Omental fat pad (tissue), 4 donors: ENCODE measurements around the gene INPP4A. TPM values are rescaled to one million over a fixed set of nuclear protein-coding genes. Genes with fewer than 3 reads are reported as not detected.

ENCODE experiments used
- ATAC-seq: fragments of 150-250 bp; one replicate; pipeline ENCODE4 v1.9.1; 2016; ENCODE audit warnings: mild to moderate bottlenecking, moderate library complexity; ENCODE audit not compliant: low FRiP score
- DNase-seq: peaks from one replicate; pipeline ENCODE4 v3.0.0-alpha.2; 2019; ENCODE audit warnings: low spot score
- total RNA-seq, 4 donors: library from RNA; depleted of rRNA; stranded (reverse); fragments of >200 nt; gene quantifications; one replicate each; pipeline ENCODE4 v1.1.0, GENCODE V29; 2016
- TF ChIP-seq, protein P1 (sequence below), 3 donors: fragments of 450-650 bp; IDR thresholded peaks; one replicate each; pipeline ENCODE4 v1.5.1; 2016 to 2017; ENCODE audit warnings: antibody characterized with exemption in 3 of 3, mild to moderate bottlenecking in 3 of 3, moderate library complexity in 2 of 3

Gene INPP4A
- total RNA-seq, 4 donors from 2014 or later, result 19.6 to 32.2 (median 28.0) TPM

DNA sequence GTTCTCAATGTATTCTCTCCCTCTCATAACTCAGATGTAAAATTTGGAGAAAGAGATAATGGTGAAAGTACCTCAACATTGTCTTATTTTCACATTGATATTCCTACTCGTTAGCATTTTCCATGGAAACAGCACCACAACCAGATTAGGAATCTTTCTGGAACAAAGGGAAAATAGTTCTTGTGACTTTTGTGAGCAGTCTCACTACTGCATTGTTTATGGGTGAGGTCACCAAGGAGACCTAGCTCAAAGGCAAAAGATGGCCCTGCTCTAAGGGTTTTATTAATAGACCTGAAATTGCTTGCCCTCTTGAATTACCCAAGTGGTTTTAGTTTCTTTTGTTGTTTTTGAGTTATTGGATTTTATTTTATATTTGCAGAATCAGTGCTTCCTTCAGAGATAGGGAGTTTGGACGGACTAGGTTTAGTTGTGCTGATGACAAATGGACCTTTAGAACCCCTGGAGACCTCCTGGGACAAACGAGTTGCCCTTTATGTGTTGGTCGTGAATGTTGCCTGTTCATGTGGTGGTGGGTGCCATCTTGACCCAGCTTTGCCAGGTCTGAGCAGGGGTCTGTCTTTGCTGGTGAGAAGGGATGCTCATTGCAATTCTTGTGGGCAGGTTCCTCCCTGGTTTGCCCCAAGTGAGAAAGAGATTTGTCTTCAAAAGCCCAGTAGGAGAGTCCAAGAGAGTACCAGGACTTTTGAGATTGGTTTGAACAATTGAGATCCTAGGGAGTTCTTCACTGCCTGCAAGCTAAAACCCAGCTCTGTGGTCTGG is 58.1 kb downstream of the INPP4A start:
- no peak for DNase-seq
- TF ChIP-seq, protein P1, sequence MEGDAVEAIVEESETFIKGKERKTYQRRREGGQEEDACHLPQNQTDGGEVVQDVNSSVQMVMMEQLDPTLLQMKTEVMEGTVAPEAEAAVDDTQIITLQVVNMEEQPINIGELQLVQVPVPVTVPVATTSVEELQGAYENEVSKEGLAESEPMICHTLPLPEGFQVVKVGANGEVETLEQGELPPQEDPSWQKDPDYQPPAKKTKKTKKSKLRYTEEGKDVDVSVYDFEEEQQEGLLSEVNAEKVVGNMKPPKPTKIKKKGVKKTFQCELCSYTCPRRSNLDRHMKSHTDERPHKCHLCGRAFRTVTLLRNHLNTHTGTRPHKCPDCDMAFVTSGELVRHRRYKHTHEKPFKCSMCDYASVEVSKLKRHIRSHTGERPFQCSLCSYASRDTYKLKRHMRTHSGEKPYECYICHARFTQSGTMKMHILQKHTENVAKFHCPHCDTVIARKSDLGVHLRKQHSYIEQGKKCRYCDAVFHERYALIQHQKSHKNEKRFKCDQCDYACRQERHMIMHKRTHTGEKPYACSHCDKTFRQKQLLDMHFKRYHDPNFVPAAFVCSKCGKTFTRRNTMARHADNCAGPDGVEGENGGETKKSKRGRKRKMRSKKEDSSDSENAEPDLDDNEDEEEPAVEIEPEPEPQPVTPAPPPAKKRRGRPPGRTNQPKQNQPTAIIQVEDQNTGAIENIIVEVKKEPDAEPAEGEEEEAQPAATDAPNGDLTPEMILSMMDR (IDR thresholded peaks at IDR 0.05), result no peak
- no peak for ATAC-seq

DNA sequence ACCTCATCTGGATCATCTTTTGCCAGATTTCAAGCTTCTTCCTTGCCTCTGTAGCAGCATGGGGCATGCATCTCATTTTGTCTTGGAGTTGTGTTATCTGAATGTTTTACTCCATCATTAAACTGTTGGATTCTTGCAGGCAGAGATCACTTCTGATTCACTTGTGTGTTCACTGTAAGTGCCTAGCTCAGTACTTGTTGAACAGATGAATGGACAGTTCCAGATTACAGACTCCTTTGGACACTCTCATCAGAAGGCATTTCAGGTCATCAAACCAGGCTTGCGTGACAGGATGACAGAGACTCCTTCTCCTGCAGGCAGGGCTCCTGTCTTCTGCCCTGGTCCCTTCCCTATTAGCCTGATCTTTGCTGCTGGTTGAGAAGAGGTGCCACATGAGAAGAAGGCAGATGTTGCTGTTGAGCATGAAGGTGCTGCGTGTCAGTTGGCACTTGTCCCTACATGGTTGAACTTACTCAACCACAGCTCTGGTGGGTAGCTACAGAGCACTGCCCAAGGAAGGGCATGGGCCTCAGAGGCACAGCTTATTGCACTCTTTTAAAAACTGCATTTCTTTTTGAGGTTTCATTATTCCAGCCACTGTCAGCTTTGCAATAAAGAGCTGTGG is 58.9 kb downstream of the INPP4A start:
- TF ChIP-seq, protein P1 (IDR thresholded peaks at IDR 0.05), result no peak
- DNase-seq, result no peak
- no peak for ATAC-seq

GRCh38 chr2:98504381-98505109 is 59.9 kb downstream of the INPP4A start:
- no peak for ATAC-seq
- no peak for DNase-seq
- TF ChIP-seq, protein P1 (IDR thresholded peaks at IDR 0.05), result no peak

- TF ChIP-seq, protein P1 (IDR thresholded peaks at IDR 0.05), result no peak
- DNase-seq (no peak), ATAC-seq (no peak)
Observed at GRCh38 chr2:98505311-98505808, 60.7 kb downstream of the INPP4A start.

- DNase-seq, result no peak
- TF ChIP-seq, protein P1 (IDR thresholded peaks at IDR 0.05), result no peak
- no peak for ATAC-seq
Observed at GRCh38 chr2:98505971-98506664, 61.5 kb downstream of the INPP4A start.

DNA sequence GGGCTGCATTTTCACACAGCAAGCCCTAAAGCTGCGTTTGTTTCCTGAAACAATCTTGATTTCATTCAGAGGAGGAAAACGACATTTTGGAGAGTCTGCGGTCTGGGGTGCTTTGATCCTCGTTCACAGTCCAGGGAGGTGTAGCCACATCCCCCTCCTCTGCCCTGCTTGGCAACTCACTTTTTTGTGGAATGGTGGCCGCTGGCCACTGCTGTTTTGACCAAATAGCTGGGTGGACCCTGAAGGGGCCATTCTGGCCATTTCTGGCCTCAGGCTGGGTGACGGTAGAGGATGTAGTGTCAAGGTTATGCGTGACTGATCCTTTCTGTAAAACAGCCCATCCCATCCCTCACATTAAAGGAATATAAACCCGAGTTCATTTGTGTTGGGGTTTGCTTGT is 62.2 kb downstream of the INPP4A start:
- DNase-seq (no peak), ATAC-seq (no peak)

More for the DNA sequence above, 62.2 kb downstream of the INPP4A start:
- TF ChIP-seq, protein P1 (IDR thresholded peaks at IDR 0.05), result no peak
